CD14-positive monocyte (primary cell): ENCODE data around the gene ZNF423. TPM values are rescaled to one million over a fixed set of nuclear protein-coding genes. Genes with fewer than 3 reads are reported as not detected.

Experiments
- DNase-seq, 3 donors: peaks; one replicate each; pipeline ENCODE4 v3.0.0-alpha.2; 2011 to 2022
- H2AFZ ChIP-seq: 2 replicates; pipeline ENCODE4 v1.6.0; 2012; ENCODE audit warnings: mild to moderate bottlenecking, low read depth, low read length, inconsistent platforms; ENCODE audit not compliant: insufficient read depth, poor library complexity, severe bottlenecking
- H3K27ac ChIP-seq, 2 donors: 1 replicate in 1 of 2; 2 replicates in 1 of 2; pipeline ENCODE4 v1.5.1; 2012 to 2013; ENCODE audit warnings: low read length in 2 of 2, control low read depth in 1 of 2, inconsistent platforms in 1 of 2, low read depth in 1 of 2, mild to moderate bottlenecking in 1 of 2
- H3K27me3 ChIP-seq, 2 donors: one replicate each; pipeline versions ENCODE4 v1.6.0 to v1.6.1; 2011 to 2013; ENCODE audit warnings: low read length in 2 of 2; ENCODE audit not compliant: control insufficient read depth in 2 of 2, insufficient read depth in 2 of 2
- H3K36me3 ChIP-seq, 2 donors: replicated peaks in 1 of 2; 1 replicate in 1 of 2; 2 replicates in 1 of 2; pipeline versions ENCODE4 v1.5.1 to v1.6.1; 2012 to 2013; ENCODE audit warnings: low read length in 2 of 2, control low read depth in 1 of 2, inconsistent platforms in 1 of 2, mild to moderate bottlenecking in 1 of 2; ENCODE audit not compliant: insufficient read depth in 2 of 2, control insufficient read depth in 1 of 2
- H3K4me1 ChIP-seq, 2 donors: 1 replicate in 1 of 2; 2 replicates in 1 of 2; pipeline versions ENCODE4 v1.5.1 to v1.6.1; 2012 to 2013; ENCODE audit warnings: low read length in 2 of 2, control low read depth in 1 of 2, inconsistent platforms in 1 of 2, mild to moderate bottlenecking in 1 of 2, moderate library complexity in 1 of 2; ENCODE audit not compliant: insufficient read depth in 2 of 2, control insufficient read depth in 1 of 2
- H3K4me2 ChIP-seq: replicated peaks from 2 replicates; pipeline ENCODE3; 2012; ENCODE audit warnings: low read length, moderate library complexity, mild to moderate bottlenecking; ENCODE audit not compliant: poor library complexity, severe bottlenecking; ENCODE audit errors: extremely low read depth
- H3K4me3 ChIP-seq, 3 experiments: fragments of 200-600 bp in 1 of 3; sonication (generic) in 1 of 3; replicated peaks in 1 of 3; 1 replicate in 2 of 3; 2 replicates in 1 of 3; pipeline ENCODE4 v1.5.1; 2011 to 2013; ENCODE audit warnings: low read length in 3 of 3, mild to moderate bottlenecking in 3 of 3, control low read depth in 2 of 3, low read depth in 2 of 3, inconsistent platforms in 1 of 3, moderate library complexity in 1 of 3
- H3K79me2 ChIP-seq: 2 replicates; pipeline ENCODE4 v1.6.0; 2012; ENCODE audit warnings: mild to moderate bottlenecking, control low read depth, inconsistent platforms, low read length, moderate library complexity; ENCODE audit not compliant: insufficient read depth
- H3K9ac ChIP-seq: 2 replicates; pipeline ENCODE4 v1.6.0; 2017; ENCODE audit warnings: low read length, mild to moderate bottlenecking; ENCODE audit not compliant: insufficient read depth, poor library complexity, severe bottlenecking
- H3K9me3 ChIP-seq, 2 donors: replicated peaks in 1 of 2; 1 replicate in 1 of 2; 2 replicates in 1 of 2; pipeline versions ENCODE4 v1.5.1 to v1.6.1; 2012 to 2013; ENCODE audit warnings: low read length in 2 of 2, control low read depth in 1 of 2; ENCODE audit not compliant: control insufficient read depth in 1 of 2, insufficient read depth in 1 of 2
- H4K20me1 ChIP-seq: 2 replicates; pipeline ENCODE4 v1.6.0; 2012; ENCODE audit warnings: mild to moderate bottlenecking, low read length, control low read depth, moderate library complexity; ENCODE audit not compliant: insufficient read depth
- H3K27ac Mint-ChIP-seq, 7 donors: one replicate each; pipeline ENCODE4 v1.8.0; 2020; ENCODE audit warnings: mild to moderate bottlenecking in 7 of 7, mixed read lengths in 7 of 7, moderate library complexity in 6 of 7, inconsistent platforms in 2 of 7
- H3K27me3 Mint-ChIP-seq, 3 donors: one replicate each; pipeline ENCODE4 v1.8.0; 2021 to 2022; ENCODE audit warnings: low read depth in 3 of 3, mild to moderate bottlenecking in 3 of 3, mixed read lengths in 3 of 3, moderate library complexity in 3 of 3, inconsistent platforms in 1 of 3
- H3K36me3 Mint-ChIP-seq, 2 donors: one replicate each; pipeline ENCODE4 v1.8.0; 2020; ENCODE audit warnings: mixed read lengths in 2 of 2, inconsistent platforms in 1 of 2, mild to moderate bottlenecking in 1 of 2
- H3K4me1 Mint-ChIP-seq: one replicate; pipeline ENCODE4 v1.8.0; 2020; ENCODE audit warnings: mild to moderate bottlenecking, mixed read lengths
- H3K4me3 Mint-ChIP-seq, 2 donors: one replicate each; pipeline ENCODE4 v1.8.0; 2020; ENCODE audit warnings: mild to moderate bottlenecking in 2 of 2, mixed read lengths in 2 of 2, moderate library complexity in 1 of 2
- H3K9me3 Mint-ChIP-seq, 7 donors: one replicate each; pipeline ENCODE4 v1.8.0; 2020 to 2022; ENCODE audit warnings: mixed read lengths in 7 of 7, mild to moderate bottlenecking in 6 of 7, moderate library complexity in 6 of 7, inconsistent platforms in 2 of 7
- CTCF ChIP-seq: fragments of 200-600 bp; IDR thresholded peaks from one replicate; pipeline ENCODE4 v1.8.0; 2022; ENCODE audit warnings: antibody characterized with exemption, mild to moderate bottlenecking
- WGBS: methylation state at CpG from one replicate; pipeline ENCODE4 v1.1.5; 2013; ENCODE audit warnings: missing lambda C conversion rate; ENCODE audit not compliant: insufficient coverage; 5-methylcytosine and 5-hydroxymethylcytosine counted together
- intact Hi-C, 2 donors: fragments of 100-400 bp; cut with micrococcal nuclease; formaldehyde crosslinking; loops; one replicate each; pipeline versions ENCODE4 v1.15.0 to v1.15.1; 2023
- polyA plus RNA-seq, 3 donors: library from polyadenylated mRNA; depleted of rRNA in 1 of 3; unstranded in 2 of 3; stranded (reverse) in 1 of 3; fragments of 300-500 nt in 2 of 3; fragments of >200 nt in 1 of 3; fragmentation: Illumina TruSeq in 2 of 3; gene quantifications; 1 replicate in 2 of 3; 2 replicates in 1 of 3; pipeline ENCODE4 v1.2.3, GENCODE V29; 2012 to 2021

ZNF423 gene
- polyA plus RNA-seq, 3 donors: not detected

GRCh38 chr16:49531425-49531824 lies 324.5 kb downstream of the ZNF423 start:
- no peak for TF ChIP-seq CTCF
- H3K27ac ChIP-seq: no peak overlapping the region
- Mint-ChIP-seq H3K27ac (peak overlapping the region in 1 of 7 donors; percentile 19), H3K27me3 (peaks cover 23 to 37% (median 25%) of the 10 kb centered on the region in 3 donors), H3K36me3 (peaks cover 0 to 2% of the 10 kb centered on the region in 2 donors), H3K4me1 (peaks cover 24% of the 10 kb centered on the region), H3K4me3 (no peak overlapping the region), H3K9me3 (no peaks in the 10 kb centered on the region)
- no peaks in the 10 kb centered on the region for H3K36me3 ChIP-seq
- H4K20me1 ChIP-seq: no peaks in the 10 kb centered on the region
- H3K4me2 ChIP-seq: no peak overlapping the region
- no peaks in the 10 kb centered on the region for H3K9me3 ChIP-seq
- no peaks in the 10 kb centered on the region for H3K79me2 ChIP-seq
- intact Hi-C loops: no loop called here
- no peak for DNase-seq
- H2AFZ ChIP-seq: no peak overlapping the region
- H3K9ac ChIP-seq: no peak overlapping the region
- WGBS: 50% methylated on average over 1 of the region's 3 CpGs
- H3K4me3 ChIP-seq: no peak overlapping the region
- peaks cover 4 to 9% of the 10 kb centered on the region in 2 donors for H3K4me1 ChIP-seq
- peaks cover 3 to 17% of the 10 kb centered on the region in 2 donors for H3K27me3 ChIP-seq

GRCh38 chr16:49530427-49530970 lies 325.4 kb downstream of the ZNF423 start:
- Histone ChIP-seq H2AFZ (peak overlapping the region; percentile 74), H3K4me2 (no peak overlapping the region), H3K9ac (no peak overlapping the region), H3K79me2 (no peaks in the 10 kb centered on the region), H3K9me3 (no peaks in the 10 kb centered on the region), H3K27ac (no peak overlapping the region), H3K27me3 (peaks cover 3 to 17% of the 10 kb centered on the region in 2 donors), H4K20me1 (no peaks in the 10 kb centered on the region), H3K36me3 (no peaks in the 10 kb centered on the region), H3K4me1 (peaks cover 4 to 9% of the 10 kb centered on the region in 2 donors), H3K4me3 (no peak overlapping the region)
- H3K4me1 Mint-ChIP-seq: peaks cover 24% of the 10 kb centered on the region
- peaks cover 0 to 2% of the 10 kb centered on the region in 2 donors for H3K36me3 Mint-ChIP-seq
- H3K27me3 Mint-ChIP-seq: peaks cover 25 to 37% (median 25%) of the 10 kb centered on the region in 3 donors
- TF ChIP-seq CTCF: no peak
- 7% methylated on average over 5 of the region's 11 CpGs for WGBS
- peak overlapping the region; percentile 43 to 76 for H3K4me3 Mint-ChIP-seq
- no peak overlapping the region for H3K27ac Mint-ChIP-seq
- intact Hi-C loops: no loop called here
- peak in 1 of 3 donors; percentile 4 for DNase-seq
- H3K9me3 Mint-ChIP-seq: no peaks in the 10 kb centered on the region
